ENCODE measurements around the gene TAF10. TPM values are rescaled to one million over a fixed set of nuclear protein-coding genes. Genes with fewer than 3 reads are reported as not detected.

The TAF10 gene
- total and polyA plus RNA-seq, 9 donors: 40.0 to 183 (median 76.8) TPM

GRCh38 chr11:6584528-6584927, 27.5 kb downstream of the TAF10 start:
- Histone ChIP-seq H3K9me3 (no peaks in the 10 kb centered on the region), H3K27me3 (no peaks in the 10 kb centered on the region), H3K4me1 (ENCODE audit: insufficient read depth) (no peaks in the 10 kb centered on the region), H3K36me3 (no peaks in the 10 kb centered on the region), H3K4me3 (no peak overlapping the region), H3K27ac (no peak overlapping the region)
- intact Hi-C loops (cut with DNase I): no loop called here
- no peak for TF ChIP-seq CTCF (IDR thresholded peaks at IDR 0.05)
- no peak for TF ChIP-seq EP300 (IDR thresholded peaks at IDR 0.05)
- no peak for TF ChIP-seq POLR2A (IDR thresholded peaks at IDR 0.05)
- WGBS, 3 donors: 90 to 94% (median 93%) methylated on average over 4 of the region's 4 CpGs
- no peak for DNase-seq

GRCh38 chr11:6583584-6583983, 28.4 kb downstream of the TAF10 start:
- Histone ChIP-seq H3K9me3 (no peaks in the 10 kb centered on the region), H3K36me3 (no peaks in the 10 kb centered on the region), H3K4me3 (no peak overlapping the region), H3K4me1 (ENCODE audit: insufficient read depth) (no peaks in the 10 kb centered on the region), H3K27me3 (no peaks in the 10 kb centered on the region), H3K27ac (no peak overlapping the region)
- intact Hi-C loops (cut with DNase I): no loop called here
- no peak for DNase-seq
- 95 to 98% (median 95%) methylated on average over 1 of the region's 1 CpG for WGBS, 3 donors
- TF ChIP-seq CTCF (IDR thresholded peaks at IDR 0.05) (no peak), POLR2A (IDR thresholded peaks at IDR 0.05) (no peak), EP300 (IDR thresholded peaks at IDR 0.05) (no peak)

GRCh38 chr11:6579681-6580080, 32.3 kb downstream of the TAF10 start:
- intact Hi-C loops (cut with DNase I): no loop called here
- Histone ChIP-seq H3K9me3 (no peaks in the 10 kb centered on the region), H3K4me1 (ENCODE audit: insufficient read depth) (peaks cover 6% of the 10 kb centered on the region), H3K36me3 (no peaks in the 10 kb centered on the region), H3K4me3 (no peak overlapping the region), H3K27ac (no peak overlapping the region), H3K27me3 (no peaks in the 10 kb centered on the region)
- WGBS, 3 donors: 81 to 92% (median 81%) methylated on average over 2 of the region's 2 CpGs
- DNase-seq: no peak
- TF ChIP-seq EP300 (IDR thresholded peaks at IDR 0.05): no peak
- no peak for TF ChIP-seq CTCF (IDR thresholded peaks at IDR 0.05)
- TF ChIP-seq POLR2A (IDR thresholded peaks at IDR 0.05): no peak

DNA sequence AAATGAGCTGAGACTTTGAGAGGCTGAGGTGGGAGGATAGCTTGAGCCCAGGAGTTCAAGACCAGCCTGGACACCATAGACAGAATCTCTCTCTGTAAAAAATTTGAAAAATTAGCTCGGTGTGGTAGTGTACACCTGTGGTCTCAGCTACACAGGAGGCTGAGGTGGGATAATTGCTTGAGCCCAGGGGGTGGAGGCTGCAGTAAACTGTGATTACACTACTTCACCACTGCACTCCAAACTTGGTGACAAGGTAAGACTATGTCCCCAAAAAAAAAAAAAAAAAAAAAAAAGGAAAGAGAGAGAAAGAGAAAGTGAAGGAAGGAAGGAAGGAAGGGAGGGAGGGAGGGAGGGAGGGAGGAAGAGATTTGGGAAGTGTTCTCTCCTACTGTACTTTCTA, 33.9 kb downstream of the TAF10 start:
- no peaks in the 10 kb centered on the region for H3K36me3 ChIP-seq
- H3K27ac ChIP-seq: no peak overlapping the region
- intact Hi-C loops (cut with DNase I): no loop called here
- H3K4me1 ChIP-seq (ENCODE audit: insufficient read depth): peaks cover 6% of the 10 kb centered on the region
- TF ChIP-seq POLR2A (IDR thresholded peaks at IDR 0.05) (no peak), EP300 (IDR thresholded peaks at IDR 0.05) (no peak), CTCF (IDR thresholded peaks at IDR 0.05) (no peak)
- 94 to 100% (median 98%) methylated on average over 1 of the region's 1 CpG for WGBS, 3 donors
- H3K27me3 ChIP-seq: no peaks in the 10 kb centered on the region
- no peak overlapping the region for H3K4me3 ChIP-seq
- no peaks in the 10 kb centered on the region for H3K9me3 ChIP-seq
- DNase-seq: no peak
